Measurements from ENCODE around the gene CCNB1. TPM values are rescaled to one million over a fixed set of nuclear protein-coding genes. Genes with fewer than 3 reads are reported as not detected.

CCNB1 gene
- total RNA-seq, 1 donor from 2014 or later: 252 TPM

DNA sequence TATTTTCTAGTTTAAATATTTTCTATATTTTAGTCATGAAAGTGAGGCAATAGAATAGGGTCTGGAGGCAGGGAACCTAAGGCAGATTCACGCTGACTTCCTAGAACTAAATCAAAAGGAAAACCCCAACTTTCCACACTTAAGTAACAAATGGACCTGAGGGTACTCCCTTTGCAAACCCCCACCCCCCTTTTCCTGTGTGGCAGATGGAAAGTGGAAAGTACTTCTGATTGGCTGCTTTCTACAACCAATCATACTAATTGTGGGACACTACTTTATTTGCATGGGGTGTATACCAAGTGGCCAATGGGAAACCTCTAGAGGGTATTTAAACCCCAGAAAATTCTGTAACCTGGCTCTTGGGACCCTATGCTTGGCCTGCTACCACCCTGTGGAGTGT is 17.7 kb downstream of the CCNB1 start:
- TF ChIP-seq, protein P1, sequence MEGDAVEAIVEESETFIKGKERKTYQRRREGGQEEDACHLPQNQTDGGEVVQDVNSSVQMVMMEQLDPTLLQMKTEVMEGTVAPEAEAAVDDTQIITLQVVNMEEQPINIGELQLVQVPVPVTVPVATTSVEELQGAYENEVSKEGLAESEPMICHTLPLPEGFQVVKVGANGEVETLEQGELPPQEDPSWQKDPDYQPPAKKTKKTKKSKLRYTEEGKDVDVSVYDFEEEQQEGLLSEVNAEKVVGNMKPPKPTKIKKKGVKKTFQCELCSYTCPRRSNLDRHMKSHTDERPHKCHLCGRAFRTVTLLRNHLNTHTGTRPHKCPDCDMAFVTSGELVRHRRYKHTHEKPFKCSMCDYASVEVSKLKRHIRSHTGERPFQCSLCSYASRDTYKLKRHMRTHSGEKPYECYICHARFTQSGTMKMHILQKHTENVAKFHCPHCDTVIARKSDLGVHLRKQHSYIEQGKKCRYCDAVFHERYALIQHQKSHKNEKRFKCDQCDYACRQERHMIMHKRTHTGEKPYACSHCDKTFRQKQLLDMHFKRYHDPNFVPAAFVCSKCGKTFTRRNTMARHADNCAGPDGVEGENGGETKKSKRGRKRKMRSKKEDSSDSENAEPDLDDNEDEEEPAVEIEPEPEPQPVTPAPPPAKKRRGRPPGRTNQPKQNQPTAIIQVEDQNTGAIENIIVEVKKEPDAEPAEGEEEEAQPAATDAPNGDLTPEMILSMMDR (conservative IDR thresholded peaks at IDR 0.05): no peak
- Mint-ChIP-seq H3K9me3 (peaks cover 3% of the 10 kb centered on the region), H3K4me1 (peaks cover 14% of the 10 kb centered on the region), H3K27me3 (ENCODE audit: low read depth) (no peaks in the 10 kb centered on the region), H3K27ac (ENCODE audit: unreplicated experiment) (no peak overlapping the region), H3K4me3 (peak overlapping the region; percentile 55), H3K36me3 (ENCODE audit: low read depth) (no peaks in the 10 kb centered on the region)
- DNase-seq (ENCODE audit: low read depth, low spot score): no peak

DNA sequence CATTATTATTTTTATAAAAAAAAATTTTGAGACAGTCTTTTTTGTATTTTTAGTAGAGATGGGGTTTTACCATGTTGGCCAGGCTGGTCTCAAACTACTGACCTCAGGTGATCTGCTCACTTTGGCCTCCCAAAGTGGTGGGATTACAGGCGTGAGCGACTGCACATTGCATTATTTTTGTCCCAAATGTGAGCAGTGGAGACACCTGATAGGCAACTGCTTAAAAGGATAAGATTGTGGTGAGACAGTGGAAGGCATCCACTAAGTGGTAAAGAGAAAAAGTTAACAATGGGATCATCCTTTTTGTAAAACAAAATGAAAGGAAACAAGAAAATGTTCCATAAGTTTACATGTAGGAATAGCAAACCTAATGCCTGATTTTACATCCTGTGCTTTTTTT is 20.4 kb downstream of the CCNB1 start:
- TF ChIP-seq, protein P1 (conservative IDR thresholded peaks at IDR 0.05): no peak
- Mint-ChIP-seq H3K27me3 (ENCODE audit: low read depth) (no peaks in the 10 kb centered on the region), H3K9me3 (no peaks in the 10 kb centered on the region), H3K27ac (ENCODE audit: unreplicated experiment) (no peak overlapping the region), H3K4me1 (peaks cover 21% of the 10 kb centered on the region), H3K36me3 (ENCODE audit: low read depth) (no peaks in the 10 kb centered on the region), H3K4me3 (peak overlapping the region; percentile 56)
- DNase-seq (ENCODE audit: low read depth, low spot score): no peak

DNA sequence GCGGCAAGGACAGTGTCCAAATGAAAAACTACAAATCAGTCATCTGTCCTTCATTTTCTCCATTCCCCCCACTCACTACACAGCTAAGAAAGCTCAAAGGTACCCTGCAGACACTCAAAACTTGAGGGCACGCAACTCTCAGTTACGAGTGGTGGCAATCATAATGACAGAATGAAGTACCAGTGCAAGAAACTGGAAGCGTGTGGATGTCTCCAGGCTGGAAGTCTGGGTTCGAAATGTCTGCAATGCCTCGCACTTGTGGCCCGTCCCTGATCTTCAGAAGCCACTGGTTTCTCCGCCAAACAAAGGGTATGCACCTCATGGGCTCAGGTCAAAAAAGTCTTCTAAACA is 21.8 kb downstream of the CCNB1 start:
- no peaks in the 10 kb centered on the region for H3K27me3 Mint-ChIP-seq (ENCODE audit: low read depth)
- TF ChIP-seq, protein P1 (conservative IDR thresholded peaks at IDR 0.05): no peak
- no peaks in the 10 kb centered on the region for H3K9me3 Mint-ChIP-seq
- peak overlapping the region; percentile 100 for H3K27ac Mint-ChIP-seq (ENCODE audit: unreplicated experiment)
- no peak for DNase-seq (ENCODE audit: low read depth, low spot score)
- peak overlapping the region; percentile 98 for H3K4me3 Mint-ChIP-seq
- no peaks in the 10 kb centered on the region for H3K36me3 Mint-ChIP-seq (ENCODE audit: low read depth)
- H3K4me1 Mint-ChIP-seq: peaks cover 21% of the 10 kb centered on the region

DNA sequence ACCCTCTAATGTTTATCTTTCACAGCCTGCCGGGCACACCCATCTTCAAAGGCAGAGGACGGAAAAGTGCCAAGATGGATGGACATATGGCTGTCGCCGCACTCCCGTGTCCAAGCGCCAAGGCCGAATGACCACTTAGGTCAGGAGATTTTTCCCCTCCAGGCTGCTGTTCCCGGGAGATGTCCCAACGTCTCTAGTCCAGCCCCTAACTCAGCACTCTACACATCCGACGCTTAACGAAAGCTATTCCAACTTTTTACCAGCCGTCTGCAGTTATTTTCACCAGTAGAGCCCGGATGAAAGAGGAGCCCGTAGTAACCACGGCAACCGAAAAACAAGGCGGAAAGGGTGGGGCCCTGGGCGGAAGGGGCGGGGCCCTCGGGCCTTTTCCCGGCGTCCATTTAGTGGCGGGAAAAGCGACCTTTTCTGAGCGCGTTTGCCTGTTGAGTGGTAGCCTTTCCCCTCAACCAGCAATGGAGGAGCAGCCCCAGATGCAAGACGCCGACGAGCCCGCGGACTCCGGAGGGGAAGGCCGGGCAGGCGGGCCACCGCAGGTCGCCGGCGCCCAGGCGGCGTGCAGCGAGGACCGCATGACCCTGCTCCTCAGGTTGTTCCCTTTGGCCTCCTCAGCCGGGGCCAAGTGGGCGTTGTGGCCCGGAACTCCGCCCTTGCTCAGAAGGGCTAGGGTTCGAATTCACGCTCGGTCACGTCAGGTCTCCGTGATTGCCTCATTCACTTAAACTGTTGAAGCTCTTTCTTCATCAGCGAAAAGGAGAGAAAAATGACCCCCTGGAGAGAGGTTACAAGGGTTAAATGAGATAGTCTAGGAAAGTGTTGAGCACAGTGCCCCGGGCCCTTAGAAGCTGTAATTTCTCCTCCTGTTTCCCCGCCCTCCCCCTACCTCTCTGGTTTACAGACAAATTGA is 22.5 kb downstream of the CCNB1 start, which contains the start of gene CENPH:
CENPH (plus strand) TSS at position 422 of the 925 bp plus-strand sequence; CDS start at position 474, 52 bp downstream.
- Mint-ChIP-seq H3K27me3 (ENCODE audit: low read depth) (no peaks in the 10 kb centered on the region), H3K27ac (ENCODE audit: unreplicated experiment) (peak within 1 kb of the TSS; percentile 100), H3K9me3 (no peaks in the 10 kb centered on the region), H3K4me1 (peaks cover 21% of the 10 kb centered on the region), H3K36me3 (ENCODE audit: low read depth) (no peaks in the 10 kb centered on the region), H3K4me3 (peak within 1 kb of the TSS; percentile 98)
- TF ChIP-seq, protein P1 (conservative IDR thresholded peaks at IDR 0.05): no peak
- DNase-seq (ENCODE audit: low read depth, low spot score): peak; percentile 86

DNA sequence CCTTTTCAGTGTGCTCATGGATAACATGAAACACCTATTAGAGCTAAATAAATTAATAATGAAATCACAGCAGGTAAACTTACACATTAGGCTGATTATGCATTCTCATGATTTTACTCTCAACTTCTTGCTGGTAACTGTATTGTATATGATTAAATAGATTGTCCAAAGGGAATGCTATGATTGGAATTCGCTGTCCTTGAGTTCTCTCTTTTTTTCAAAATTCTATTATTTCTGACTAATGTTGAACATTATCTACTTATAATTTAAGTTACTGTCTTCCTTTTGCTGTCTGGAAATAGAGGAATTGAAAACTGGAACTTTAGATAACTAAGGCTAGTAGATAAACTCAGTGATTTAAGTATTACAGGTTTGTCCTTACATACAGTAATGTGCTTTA is 35.5 kb downstream of the CCNB1 start:
- no peak for DNase-seq (ENCODE audit: low read depth, low spot score)
- no peak overlapping the region for H3K4me3 Mint-ChIP-seq
- no peak overlapping the region for H3K27ac Mint-ChIP-seq (ENCODE audit: unreplicated experiment)
- peaks cover 2% of the 10 kb centered on the region for H3K36me3 Mint-ChIP-seq (ENCODE audit: low read depth)
- H3K27me3 Mint-ChIP-seq (ENCODE audit: low read depth): no peaks in the 10 kb centered on the region
- TF ChIP-seq, protein P1 (conservative IDR thresholded peaks at IDR 0.05): no peak
- H3K4me1 Mint-ChIP-seq: no peaks in the 10 kb centered on the region
- H3K9me3 Mint-ChIP-seq: no peaks in the 10 kb centered on the region

All from neural crest cell (in vitro differentiated cells).